Lower lobe of right lung (tissue), 2 donors: Measurements from ENCODE around the gene POU2AF3. TPM values are rescaled to one million over a fixed set of nuclear protein-coding genes. Genes with fewer than 3 reads are reported as not detected.
A peak's percentile ranks its signal among the peaks of the same experiment; 100 is the strongest.

ENCODE experiments used
- ATAC-seq, 2 donors: fragments of 200-7000 bp; cut with Tn5 transposase; one replicate each; pipeline ENCODE4 v1.9.1; 2020 to 2022; ENCODE audit warnings: mild to moderate bottlenecking in 2 of 2, moderate library complexity in 2 of 2
- DNase-seq: peaks from one replicate; pipeline ENCODE4 v3.0.0-alpha.2; 2020
- H3K27ac ChIP-seq: fragments of 200-600 bp; one replicate; pipeline ENCODE4 v1.8.0; 2022
- H3K27me3 ChIP-seq: fragments of 200-600 bp; one replicate; pipeline ENCODE4 v1.8.0; 2022; ENCODE audit warnings: low read depth
- H3K36me3 ChIP-seq: fragments of 200-600 bp; one replicate; pipeline ENCODE4 v1.8.0; 2022; ENCODE audit warnings: mild to moderate bottlenecking
- H3K4me1 ChIP-seq: fragments of 200-600 bp; one replicate; pipeline ENCODE4 v1.8.0; 2022
- H3K4me3 ChIP-seq: fragments of 200-600 bp; one replicate; pipeline ENCODE4 v1.8.0; 2022; ENCODE audit warnings: mild to moderate bottlenecking
- H3K9me3 ChIP-seq: fragments of 200-600 bp; one replicate; pipeline ENCODE4 v1.8.0; 2022
- CTCF ChIP-seq: fragments of 200-600 bp; IDR thresholded peaks from one replicate; pipeline ENCODE4 v1.8.0; 2022; ENCODE audit warnings: antibody characterized with exemption, mild to moderate bottlenecking
- intact Hi-C: fragments of 100-400 bp; cut with DNase I; formaldehyde crosslinking; loops from one replicate; pipeline ENCODE4 v1.11.0; 2022
- total RNA-seq: library from RNA; stranded (reverse); fragmentation: NEBNext Ultra II Directional; extraction: Animal tissue kit (Norgen Biotek cat#: 25700); gene quantifications from one replicate; pipeline ENCODE4 v1.2.1, GENCODE V29; 2021
- donor health status: DM: no; HTN: yes; CAD: no; lungs with severe emphysema.

Gene POU2AF3
- total RNA-seq, 1 donor from 2014 or later: 3.4 TPM

DNA sequence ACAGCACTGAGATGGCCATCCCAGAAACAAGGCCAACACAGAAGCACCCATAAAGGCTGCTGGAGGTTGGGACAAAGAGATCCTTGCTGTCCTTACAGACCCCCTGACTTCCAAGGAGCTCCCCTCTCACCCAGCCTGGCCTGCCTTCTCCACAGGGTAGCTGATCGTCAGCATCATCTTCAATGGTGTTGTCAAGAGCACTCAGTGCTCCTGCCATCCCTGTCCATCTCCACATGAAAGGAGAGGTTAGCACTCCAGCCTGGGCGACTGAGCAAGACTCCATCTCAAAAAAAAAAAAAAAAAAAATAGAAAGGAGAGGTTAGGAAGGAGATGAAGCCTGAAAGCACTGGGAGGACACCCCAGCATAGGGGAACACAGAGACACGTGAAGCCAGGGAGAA lies 2.1 kb upstream of the POU2AF3 start:
- H3K36me3 ChIP-seq: no peaks in the 10 kb centered on the region
- H3K9me3 ChIP-seq: no peaks in the 10 kb centered on the region
- intact Hi-C loops: no loop called here
- no peak overlapping the region for H3K4me3 ChIP-seq
- H3K27ac ChIP-seq: no peak overlapping the region
- no peak for TF ChIP-seq CTCF
- H3K27me3 ChIP-seq: peaks cover 16% of the 10 kb centered on the region
- DNase-seq (no peak), ATAC-seq (no peak)
- peaks cover 18% of the 10 kb centered on the region for H3K4me1 ChIP-seq

GRCh38 chr11:111297696-111298095 lies 650 bp upstream of the POU2AF3 start:
- H3K4me1 ChIP-seq: peaks cover 26% of the 10 kb centered on the region
- no peaks in the 10 kb centered on the region for H3K9me3 ChIP-seq
- TF ChIP-seq CTCF: no peak
- H3K27ac ChIP-seq: no peak overlapping the region
- DNase-seq: no peak
- no peak overlapping the region for H3K4me3 ChIP-seq
- ATAC-seq: no peak
- intact Hi-C loops: no loop called here
- peaks cover 16% of the 10 kb centered on the region for H3K27me3 ChIP-seq
- H3K36me3 ChIP-seq: no peaks in the 10 kb centered on the region

DNA sequence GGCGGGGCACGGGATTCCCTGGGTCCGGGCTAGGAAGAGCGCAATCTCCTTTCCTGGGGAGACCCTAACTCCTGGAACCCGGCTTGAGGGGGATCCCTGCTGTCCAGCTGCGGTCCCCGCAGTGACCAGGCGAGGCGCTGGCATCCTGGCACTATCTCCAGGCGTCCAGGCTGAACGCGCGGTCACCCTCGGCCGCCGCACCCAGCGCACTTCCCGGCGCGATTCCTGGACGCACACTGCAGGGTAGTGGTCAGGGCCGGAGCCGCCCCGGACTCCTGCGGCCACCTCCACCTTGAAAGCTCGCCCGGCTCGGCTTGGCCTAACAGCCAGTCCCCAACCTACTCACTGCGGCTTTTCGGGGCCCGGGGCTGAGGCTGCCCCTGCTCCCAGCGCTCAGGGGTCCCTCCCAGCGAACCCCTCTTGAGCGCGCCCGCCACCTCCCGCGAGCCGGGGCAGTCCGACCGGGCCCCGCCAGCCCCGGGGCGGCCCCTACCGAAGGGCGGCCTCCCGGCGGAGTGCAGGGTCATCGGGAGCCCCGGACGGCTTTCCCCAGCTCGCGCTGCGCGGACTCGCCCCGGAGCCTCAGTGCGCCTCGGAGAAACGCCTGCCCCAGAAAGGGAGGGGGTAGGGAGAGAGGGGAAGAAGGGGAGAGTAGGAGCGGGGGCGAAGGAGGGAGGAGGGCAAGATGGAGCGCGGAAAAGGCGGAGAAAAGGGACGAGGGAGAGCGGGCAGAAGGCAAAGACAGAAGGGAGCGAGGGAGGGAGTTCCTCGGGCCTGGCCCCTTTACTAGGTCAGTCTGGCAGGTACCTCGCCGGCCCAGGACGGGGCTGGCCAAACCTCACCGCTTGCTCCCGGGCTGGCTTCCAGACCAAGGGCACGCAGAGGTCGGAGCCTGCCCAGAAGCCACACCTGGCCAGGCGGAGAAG lies 1.0 kb downstream of the POU2AF3 start:
- ATAC-seq (peak; percentile 86 to 88), DNase-seq (peak; percentile 80)
- peak overlapping the region; percentile 66 for H3K4me3 ChIP-seq
- TF ChIP-seq CTCF: peak; percentile 67
- H3K9me3 ChIP-seq: no peaks in the 10 kb centered on the region
- peaks cover 16% of the 10 kb centered on the region for H3K27me3 ChIP-seq
- peaks cover 26% of the 10 kb centered on the region for H3K4me1 ChIP-seq
- peak overlapping the region; percentile 84 for H3K27ac ChIP-seq
- intact Hi-C loops: no loop called here
- no peaks in the 10 kb centered on the region for H3K36me3 ChIP-seq

DNA sequence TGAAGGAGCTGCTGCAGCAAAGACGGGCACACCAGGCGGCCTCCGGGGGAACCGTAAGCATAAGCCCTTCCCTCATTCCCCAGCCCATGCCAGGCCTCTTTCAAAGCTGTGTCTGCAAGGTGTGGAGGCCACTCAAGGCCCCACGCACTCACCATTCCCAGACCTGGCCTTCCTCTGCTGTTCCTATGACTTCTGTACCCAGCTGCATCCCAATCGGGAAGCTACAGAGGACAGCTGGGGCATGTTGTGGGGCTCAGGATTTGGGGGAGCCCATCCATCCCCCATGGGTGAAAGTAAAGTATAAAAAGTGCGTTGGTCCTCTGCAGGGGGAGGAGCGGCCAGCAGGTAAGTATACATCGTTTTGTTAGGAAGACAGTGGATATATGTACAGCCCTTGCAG lies 2.2 kb downstream of the POU2AF3 start:
- intact Hi-C loops: no loop called here
- no peaks in the 10 kb centered on the region for H3K36me3 ChIP-seq
- ATAC-seq: no peak
- TF ChIP-seq CTCF: no peak
- H3K4me1 ChIP-seq: peaks cover 26% of the 10 kb centered on the region
- peak overlapping the region; percentile 84 for H3K27ac ChIP-seq
- no peak overlapping the region for H3K4me3 ChIP-seq
- H3K27me3 ChIP-seq: peaks cover 16% of the 10 kb centered on the region
- DNase-seq: no peak
- H3K9me3 ChIP-seq: no peaks in the 10 kb centered on the region

GRCh38 chr11:111301004-111301841 lies 2.9 kb downstream of the POU2AF3 start:
- Histone ChIP-seq H3K4me1 (peaks cover 26% of the 10 kb centered on the region), H3K27ac (no peak overlapping the region), H3K9me3 (no peaks in the 10 kb centered on the region), H3K27me3 (peaks cover 16% of the 10 kb centered on the region), H3K4me3 (no peak overlapping the region), H3K36me3 (no peaks in the 10 kb centered on the region)
- no peak for TF ChIP-seq CTCF
- intact Hi-C loops: no loop called here
- ATAC-seq (no peak), DNase-seq (no peak)
